TTC549 (cell line): ENCODE measurements around the gene ARHGEF28.

Experiments used
- FAIRE-seq: peaks from 2 replicates; lab custom pipeline; 2012; peaks lifted over from hg19 to GRCh38; lab: Jason Lieb, UNC

Gene ARHGEF28

DNA sequence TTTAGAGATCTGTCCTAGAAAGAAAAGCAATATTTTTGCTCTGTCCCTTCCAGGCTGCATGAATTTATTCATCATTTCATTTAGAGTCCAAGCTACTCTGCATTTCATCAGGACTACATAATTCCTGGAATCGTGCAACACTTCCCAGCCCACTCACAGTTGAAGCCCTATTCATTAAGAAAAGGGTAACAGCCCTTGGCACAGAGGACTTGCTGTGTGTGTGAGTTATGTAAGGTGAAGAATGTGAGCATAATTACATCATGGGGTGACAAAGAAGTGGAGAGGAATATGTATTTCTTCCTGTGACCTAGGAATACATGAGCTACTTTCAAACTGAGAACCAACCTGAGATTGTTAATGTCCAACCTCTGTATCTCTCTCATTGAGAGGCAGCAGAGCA is 317.4 kb downstream of the ARHGEF28 start:
- no peak for FAIRE-seq

DNA sequence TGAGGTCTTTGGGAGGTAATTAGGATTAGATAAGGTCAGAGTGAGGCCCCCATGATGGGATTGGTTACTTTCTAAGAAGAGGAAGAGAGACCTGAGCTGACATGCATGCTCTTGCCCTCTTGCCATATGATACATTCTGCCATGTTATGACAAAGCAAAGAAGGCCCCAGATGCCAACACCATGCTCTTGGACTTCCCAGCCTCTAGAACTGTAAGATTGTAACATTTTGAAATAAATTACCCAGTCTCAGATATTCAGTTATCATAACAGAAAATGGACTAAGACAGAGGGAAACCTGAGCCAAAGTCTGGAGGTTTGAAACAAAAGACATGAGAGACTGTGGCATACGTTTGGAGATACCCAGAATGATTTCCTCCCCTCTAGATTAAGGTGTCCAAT is 318.6 kb downstream of the ARHGEF28 start:
- FAIRE-seq, result no peak

GRCh38 chr5:73945505-73945904 is 319.5 kb downstream of the ARHGEF28 start:
- FAIRE-seq, result no peak

GRCh38 chr5:73946278-73946677 is 320.3 kb downstream of the ARHGEF28 start:
- FAIRE-seq, result no peak

- FAIRE-seq, result no peak
Observed at GRCh38 chr5:73946919-73947602, 321.1 kb downstream of the ARHGEF28 start.

- no peak for FAIRE-seq
Observed at GRCh38 chr5:73947906-73948640, 322.1 kb downstream of the ARHGEF28 start.

GRCh38 chr5:73948720-73949119 is 322.7 kb downstream of the ARHGEF28 start:
- no peak for FAIRE-seq

DNA sequence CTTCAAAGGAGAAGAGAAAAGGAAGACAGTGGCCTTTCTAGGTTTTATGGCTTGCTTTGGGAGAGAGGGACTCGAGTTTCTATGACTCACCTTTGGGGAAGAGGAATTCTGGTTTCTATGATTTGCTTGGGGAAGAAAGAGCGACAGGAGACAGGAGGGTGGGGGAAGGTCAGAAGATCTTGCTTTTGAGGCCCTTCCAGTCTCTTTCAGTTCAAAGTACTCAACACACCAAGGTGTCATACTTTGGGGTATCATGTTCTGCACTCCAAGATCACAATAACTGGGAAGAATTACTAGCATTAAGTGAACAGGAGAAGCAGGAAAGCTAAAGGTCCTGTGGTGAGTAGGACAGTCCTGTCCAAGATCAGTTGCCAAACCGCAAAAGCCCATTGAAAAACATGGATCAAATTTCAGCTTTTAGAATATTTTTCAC is 324.5 kb downstream of the ARHGEF28 start:
- no peak for FAIRE-seq

DNA sequence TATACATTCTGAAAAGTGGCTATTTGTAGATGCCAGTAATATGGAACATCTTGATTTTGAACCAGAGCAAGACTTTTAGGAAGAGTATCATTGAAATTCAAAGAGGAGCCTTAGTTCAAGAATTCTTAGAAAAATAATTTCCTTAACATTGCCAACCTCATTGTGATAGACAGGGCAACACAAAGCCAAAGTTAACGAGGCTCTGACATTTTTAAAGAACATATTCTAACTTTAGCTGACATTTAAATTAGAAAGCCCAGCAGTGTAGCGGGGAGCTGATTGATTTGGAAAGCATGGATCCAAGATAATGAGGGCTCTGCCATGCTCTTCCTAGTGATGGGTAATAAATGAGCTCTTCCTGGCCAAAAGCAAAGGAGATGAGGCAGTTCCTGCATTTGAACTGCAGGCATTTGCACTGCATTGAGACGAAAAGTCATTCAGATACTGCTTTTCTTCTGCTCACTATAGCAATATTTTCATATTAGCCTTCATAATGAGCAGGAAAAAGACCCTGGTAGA is 325.0 kb downstream of the ARHGEF28 start:
- no peak for FAIRE-seq

GRCh38 chr5:73952872-73953271 is 326.9 kb downstream of the ARHGEF28 start:
- no peak for FAIRE-seq

GRCh38 chr5:73954381-73954780 is 328.4 kb downstream of the ARHGEF28 start:
- FAIRE-seq, result no peak

DNA sequence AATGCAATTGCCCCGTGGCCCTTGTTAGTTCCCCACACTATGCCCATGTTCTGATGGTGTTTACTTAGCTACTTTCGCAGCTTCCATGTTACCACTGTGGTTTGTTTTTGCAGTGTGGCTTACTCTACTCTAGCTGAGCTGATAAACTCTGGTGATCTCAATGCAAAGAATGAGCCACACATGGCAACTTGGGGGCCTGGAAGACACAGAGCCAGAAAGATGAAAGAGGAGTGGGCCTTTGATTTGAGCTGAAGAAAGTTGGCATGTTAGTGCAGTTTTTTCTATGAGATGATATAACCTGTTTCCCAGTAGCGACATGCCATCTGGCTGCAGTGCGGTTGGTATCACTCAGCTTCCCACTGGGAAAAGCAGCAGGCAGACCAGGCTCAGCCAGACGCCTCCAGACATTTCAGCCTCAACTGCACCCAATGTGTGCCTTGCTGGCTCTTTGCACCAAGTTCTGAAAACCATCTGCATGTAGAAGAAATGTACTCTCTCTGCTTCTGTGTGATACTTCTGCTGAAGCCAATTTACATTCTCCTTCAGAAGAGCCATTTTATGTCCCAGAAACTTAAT is 329.4 kb downstream of the ARHGEF28 start:
- FAIRE-seq, result no peak

GRCh38 chr5:73957397-73958001 is 331.5 kb downstream of the ARHGEF28 start:
- no peak for FAIRE-seq

DNA sequence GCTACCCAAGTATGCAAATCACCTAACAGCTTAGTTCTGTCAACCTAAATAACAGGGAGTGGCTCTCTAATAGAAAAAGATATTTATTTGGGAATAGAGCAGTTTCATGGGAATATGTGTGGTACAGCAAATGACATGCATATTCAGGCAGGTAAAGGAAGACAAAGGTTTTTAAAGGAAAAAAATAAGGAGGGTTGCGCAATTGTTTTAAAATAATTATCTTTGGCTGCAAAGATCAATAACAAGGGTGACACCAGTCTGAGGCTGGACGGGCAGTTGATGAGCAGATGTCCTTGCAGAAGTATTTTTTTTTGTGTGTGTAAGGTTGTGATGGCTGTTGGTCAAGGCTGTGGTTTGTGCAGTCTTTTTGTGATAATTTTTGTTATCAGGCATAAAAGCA is 332.0 kb downstream of the ARHGEF28 start:
- no peak for FAIRE-seq

DNA sequence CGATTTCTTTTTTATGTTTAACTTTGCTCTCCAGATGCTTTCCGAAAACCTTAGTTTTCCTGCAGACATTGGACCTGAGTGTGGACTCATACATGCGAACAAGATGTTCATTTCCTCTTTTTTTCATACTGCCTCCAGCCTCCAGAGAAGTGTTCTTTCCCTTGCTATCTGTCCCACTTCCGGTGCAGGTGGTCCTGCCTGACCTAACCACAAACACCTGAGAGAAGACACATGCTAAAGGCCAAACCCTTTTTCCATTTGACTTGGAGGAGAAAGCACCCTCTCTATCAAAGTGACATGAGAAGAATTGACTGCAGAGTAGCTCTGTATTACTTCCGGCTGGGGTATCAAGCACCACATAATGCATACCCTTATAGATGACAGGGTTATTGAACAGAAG is 334.0 kb downstream of the ARHGEF28 start:
- FAIRE-seq, result no peak

DNA sequence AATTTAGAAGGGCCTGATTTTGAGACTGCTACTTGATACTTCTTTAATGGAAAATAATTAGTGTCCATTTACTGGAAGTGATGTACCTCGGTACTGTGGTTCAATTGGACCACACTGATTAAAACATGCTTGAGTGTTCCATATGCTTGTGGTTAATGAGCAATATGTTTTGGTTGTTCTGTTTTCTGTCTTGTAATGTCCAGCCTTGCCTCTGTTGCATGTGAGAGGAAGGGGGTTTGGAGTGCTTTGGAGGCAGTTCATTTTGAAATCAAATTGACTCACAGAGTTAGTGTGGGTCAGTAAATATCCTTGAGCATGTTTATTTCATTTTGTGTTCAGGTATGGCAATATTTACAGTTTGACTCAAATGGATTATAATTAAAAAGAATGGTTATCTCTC is 334.4 kb downstream of the ARHGEF28 start:
- FAIRE-seq, result no peak

DNA sequence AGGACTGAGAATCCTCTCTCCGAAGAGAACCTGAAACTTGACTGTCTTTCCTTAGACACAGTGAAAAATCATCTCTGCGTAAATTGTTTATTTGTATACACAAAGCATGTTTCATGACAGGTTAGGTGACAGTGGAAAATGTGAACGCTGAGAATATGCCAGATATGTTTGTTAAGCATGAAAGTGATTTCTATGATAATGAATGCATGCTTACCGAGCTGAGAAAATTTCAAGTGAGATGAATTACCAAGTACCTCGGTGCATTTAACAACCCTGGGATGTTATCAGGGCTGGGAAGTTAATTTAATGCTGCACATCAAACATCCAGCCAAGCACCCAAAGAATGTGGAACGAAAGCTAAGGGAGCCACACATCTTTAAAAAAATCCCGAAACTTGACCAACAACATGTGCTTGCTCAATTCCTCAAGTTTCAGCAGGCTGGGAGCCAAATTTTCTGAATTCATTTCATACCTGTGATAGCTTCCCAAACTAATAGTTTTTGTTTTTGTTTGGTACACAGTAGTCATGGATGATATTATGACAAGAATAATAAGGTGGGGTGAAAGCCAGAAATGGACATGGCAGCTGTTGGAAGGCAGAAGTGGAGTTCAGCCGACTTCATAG is 336.9 kb downstream of the ARHGEF28 start:
- FAIRE-seq, result no peak

DNA sequence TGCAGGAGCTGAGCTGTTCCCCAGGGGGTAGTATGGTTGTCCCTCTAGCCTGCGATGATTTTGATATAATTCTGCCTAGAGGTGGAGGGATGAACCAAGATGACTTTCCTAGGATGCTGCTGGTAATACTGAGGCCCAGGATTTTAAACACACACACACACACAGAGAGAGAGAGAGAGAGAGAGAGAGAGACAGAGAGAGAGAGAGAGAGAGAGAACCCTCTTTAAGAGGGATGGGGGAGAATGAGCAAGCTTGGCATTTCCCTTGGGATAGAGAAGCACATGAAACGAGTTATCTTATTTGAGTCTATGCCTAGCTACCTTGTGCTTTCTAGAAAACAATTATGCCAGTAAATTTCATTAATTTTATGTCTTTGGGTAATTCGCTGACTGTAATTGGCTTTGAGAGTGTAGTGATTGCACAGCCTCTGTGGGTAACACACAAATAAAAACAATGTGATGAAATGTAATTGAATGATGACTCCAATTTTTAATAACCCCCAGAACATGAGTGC is 338.4 kb downstream of the ARHGEF28 start:
- FAIRE-seq, result no peak

- FAIRE-seq, result no peak
Observed at GRCh38 chr5:73966451-73966850, 340.5 kb downstream of the ARHGEF28 start.

GRCh38 chr5:73967347-73967746 is 341.4 kb downstream of the ARHGEF28 start:
- FAIRE-seq, result no peak

DNA sequence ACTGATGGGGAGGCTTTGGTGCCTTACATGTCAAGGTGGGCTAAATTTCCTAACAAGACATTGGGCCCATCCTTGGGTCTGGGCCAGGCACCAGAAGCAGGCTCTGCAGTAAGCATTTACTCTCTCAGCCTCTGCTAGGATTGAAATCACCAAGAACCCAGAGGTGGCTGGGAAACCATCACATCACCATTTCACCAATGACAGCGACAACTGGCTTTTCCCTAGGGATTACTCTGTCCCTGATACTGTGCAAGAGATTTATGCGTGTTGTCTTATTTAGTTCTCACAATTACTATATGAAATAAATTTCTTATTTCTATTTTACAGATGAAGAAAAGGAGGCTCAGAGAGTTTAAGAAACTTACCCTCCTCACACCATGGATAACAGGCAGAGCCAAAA is 342.2 kb downstream of the ARHGEF28 start:
- no peak for FAIRE-seq

- FAIRE-seq, result no peak
Observed at GRCh38 chr5:73968729-73969128, 342.7 kb downstream of the ARHGEF28 start.
